SU-DHL-6 (cell line): ENCODE measurements around the gene EPB41L2.

Experiments
- H2AFZ ChIP-seq: fragments of 200-600 bp; sonication (generic); 2 replicates; pipeline ENCODE4 v1.6.1; 2014; ENCODE audit warnings: low read depth, mild to moderate bottlenecking, moderate library complexity, mixed read lengths, antibody characterized with exemption, low read length; ENCODE audit not compliant: severe bottlenecking
- H3F3A ChIP-seq: fragments of 200-600 bp; shearing (Covaris generic); 2 replicates; pipeline ENCODE4 v1.6.0; 2016; ENCODE audit warnings: antibody characterized with exemption, mild to moderate bottlenecking; ENCODE audit not compliant: insufficient read depth
- H3K27ac ChIP-seq: fragments of 200-600 bp; sonication (generic); 2 replicates; pipeline ENCODE4 v1.5.1; 2016; ENCODE audit warnings: low read depth, mild to moderate bottlenecking, low read length, moderate library complexity, mixed read lengths
- H3K27me3 ChIP-seq: fragments of 200-600 bp; sonication (generic), shearing (Covaris generic); 2 replicates; pipeline ENCODE4 v1.6.0; 2014; ENCODE audit warnings: mild to moderate bottlenecking, low read length
- H3K36me3 ChIP-seq: fragments of 200-600 bp; sonication (generic); 2 replicates; pipeline ENCODE4 v1.6.1; 2014; ENCODE audit warnings: mild to moderate bottlenecking, low read length, mixed read lengths
- H3K4me2 ChIP-seq: fragments of 300-600, 200-600 bp; shearing (Covaris generic), sonication (generic); 2 replicates; pipeline ENCODE4 v1.6.0; 2014; ENCODE audit warnings: low read length, low read depth, mild to moderate bottlenecking; ENCODE audit not compliant: poor library complexity, severe bottlenecking
- H3K4me3 ChIP-seq: fragments of 200-600 bp; sonication (generic); 2 replicates; pipeline ENCODE4 v1.5.1; 2014; ENCODE audit warnings: antibody characterized with exemption, low read length, mild to moderate bottlenecking, mixed read lengths; ENCODE audit not compliant: insufficient read depth, poor library complexity, severe bottlenecking
- H3K79me2 ChIP-seq: fragments of 200-600 bp; sonication (generic); 2 replicates; pipeline ENCODE4 v1.6.1; 2014; ENCODE audit warnings: mild to moderate bottlenecking, low read length, moderate library complexity; ENCODE audit not compliant: insufficient read depth
- H3K9ac ChIP-seq: fragments of 200-600 bp; sonication (generic); 2 replicates; pipeline ENCODE4 v1.7.0; 2014; ENCODE audit warnings: mild to moderate bottlenecking, low read length
- H3K9me2 ChIP-seq: fragments of 200-600 bp; sonication (generic); replicated peaks from 2 replicates; pipeline ENCODE4 v1.6.1; 2014; ENCODE audit warnings: low read length; ENCODE audit not compliant: insufficient read depth
- H3K9me3 ChIP-seq: fragments of 200-600 bp; sonication (generic); 2 replicates; pipeline ENCODE4 v1.6.1; 2014; ENCODE audit warnings: low read length, mixed read lengths; ENCODE audit not compliant: insufficient read depth
- H4K20me1 ChIP-seq: fragments of 200-600 bp; sonication (generic); 2 replicates; pipeline ENCODE4 v1.6.1; 2014; ENCODE audit warnings: low read depth, mild to moderate bottlenecking, antibody characterized with exemption, low read length, moderate library complexity, mixed read lengths
- CTCF ChIP-seq: fragments of 200-600 bp; sonication (generic); IDR thresholded peaks from one replicate; pipeline ENCODE4 v1.5.1; 2017; ENCODE audit warnings: antibody characterized with exemption, mild to moderate bottlenecking, low read length, moderate library complexity; ENCODE audit not compliant: insufficient read depth, poor library complexity, severe bottlenecking
- EZH2phosphoT487 ChIP-seq: fragments of 200-600 bp; sonication (generic), shearing (Covaris generic); conservative IDR thresholded peaks from 2 replicates; pipeline ENCODE4 v1.6.1; 2018; ENCODE audit warnings: mild to moderate bottlenecking, antibody characterized with exemption, low read length, moderate library complexity, mixed read lengths

Gene EPB41L2

GRCh38 chr6:130824978-130825694 is 237.9 kb downstream of the EPB41L2 start:
- no peak overlapping the region for H3K9ac ChIP-seq
- no peaks in the 10 kb centered on the region for H3K36me3 ChIP-seq
- H3F3A ChIP-seq: no peaks in the 10 kb centered on the region
- no peak overlapping the region for H2AFZ ChIP-seq
- TF ChIP-seq EZH2phosphoT487: no peak
- TF ChIP-seq CTCF: no peak
- H3K27me3 ChIP-seq: no peaks in the 10 kb centered on the region
- H3K4me3 ChIP-seq: no peak overlapping the region
- no peaks in the 10 kb centered on the region for H3K9me2 ChIP-seq
- H3K9me3 ChIP-seq: no peaks in the 10 kb centered on the region
- no peaks in the 10 kb centered on the region for H4K20me1 ChIP-seq
- H3K4me2 ChIP-seq: no peak overlapping the region
- H3K27ac ChIP-seq: no peak overlapping the region
- no peaks in the 10 kb centered on the region for H3K79me2 ChIP-seq

GRCh38 chr6:130822736-130823135 is 240.3 kb downstream of the EPB41L2 start:
- no peak overlapping the region for H3K27ac ChIP-seq
- H4K20me1 ChIP-seq: no peaks in the 10 kb centered on the region
- TF ChIP-seq CTCF (no peak), EZH2phosphoT487 (no peak)

DNA sequence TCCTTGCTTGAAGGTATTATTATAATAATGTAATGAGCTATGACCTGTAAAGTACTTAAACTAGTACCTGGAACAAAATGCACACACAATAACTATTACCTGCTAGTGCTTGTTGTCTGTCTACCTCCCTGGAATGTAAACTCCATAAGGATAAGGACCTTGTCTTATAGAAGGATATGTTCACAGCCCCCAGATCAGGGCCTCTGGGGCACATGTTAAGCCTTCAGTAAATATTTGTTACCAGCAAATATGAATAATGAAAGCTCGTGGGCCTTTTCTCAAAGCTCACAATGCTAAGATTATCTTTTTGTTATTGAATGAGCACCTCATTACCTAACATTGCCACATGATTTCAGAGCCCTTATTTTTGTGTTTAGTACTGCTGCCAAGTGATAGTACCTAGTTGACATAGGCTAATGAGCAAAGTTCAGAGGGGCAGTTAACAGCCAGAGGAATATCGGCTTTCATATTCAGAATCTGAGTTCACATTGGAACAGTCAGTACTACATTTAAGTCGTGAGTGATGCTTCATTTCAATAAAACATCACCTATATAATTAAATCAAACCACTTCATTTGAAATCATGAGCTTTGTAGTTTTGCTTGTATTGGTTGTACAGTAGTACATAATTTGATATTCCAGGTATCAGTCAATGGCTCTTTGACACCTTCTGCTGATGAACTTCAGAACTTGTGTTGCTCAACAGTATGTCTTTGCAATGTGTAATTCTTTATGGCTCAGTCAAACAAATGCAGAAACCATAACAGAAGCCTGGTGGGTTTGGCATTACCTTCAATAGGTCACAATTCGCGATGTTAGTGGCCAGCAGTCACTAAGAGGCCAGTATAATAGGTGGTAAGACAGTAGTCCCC is 247.6 kb downstream of the EPB41L2 start:
- Histone ChIP-seq H3K9me2 (no peaks in the 10 kb centered on the region), H3K4me2 (no peak overlapping the region), H3K9ac (no peak overlapping the region), H3F3A (no peaks in the 10 kb centered on the region), H3K36me3 (no peaks in the 10 kb centered on the region), H2AFZ (no peak overlapping the region), H3K9me3 (no peaks in the 10 kb centered on the region), H3K79me2 (no peaks in the 10 kb centered on the region), H3K27me3 (no peaks in the 10 kb centered on the region), H3K27ac (no peak overlapping the region), H3K4me3 (no peak overlapping the region), H4K20me1 (no peaks in the 10 kb centered on the region)
- TF ChIP-seq CTCF (no peak), EZH2phosphoT487 (no peak)

More at GRCh38 chr6:130822736-130823135, 240.3 kb downstream of the EPB41L2 start:
- no peaks in the 10 kb centered on the region for H3K9me3 ChIP-seq
- no peak overlapping the region for H3K4me2 ChIP-seq
- no peaks in the 10 kb centered on the region for H3K79me2 ChIP-seq
- H3K27me3 ChIP-seq: no peaks in the 10 kb centered on the region
- H3K36me3 ChIP-seq: no peaks in the 10 kb centered on the region
- H3K9ac ChIP-seq: no peak overlapping the region
- H2AFZ ChIP-seq: no peak overlapping the region
- no peak overlapping the region for H3K4me3 ChIP-seq
- H3F3A ChIP-seq: no peaks in the 10 kb centered on the region
- no peaks in the 10 kb centered on the region for H3K9me2 ChIP-seq
